ENCODE measurements around the gene GNAT1.

GNAT1 gene

GRCh38 chr3:50226888-50227389 lies 35.5 kb downstream of the GNAT1 start:
- TF ChIP-seq ZFX (IDR thresholded peaks at IDR 0.05; ENCODE audit: borderline replicate concordance) (no peak), CTCF (IDR thresholded peaks at IDR 0.05) (no peak)
- peak overlapping the region; percentile 78 for H3K27ac ChIP-seq

- H3K27ac ChIP-seq, result peak overlapping the region; percentile 78
- no peak for TF ChIP-seq ZFX (IDR thresholded peaks at IDR 0.05; ENCODE audit: borderline replicate concordance)
- TF ChIP-seq CTCF (IDR thresholded peaks at IDR 0.05), result peak; percentile 92
These were observed 36.2 kb downstream of the GNAT1 start for GRCh38 chr3:50227390-50228183.

GRCh38 chr3:50228184-50228763 lies 36.9 kb downstream of the GNAT1 start:
- peak overlapping the region; percentile 78 for H3K27ac ChIP-seq

GRCh38 chr3:50229490-50229889 lies 38.1 kb downstream of the GNAT1 start:
- TF ChIP-seq CTCF (IDR thresholded peaks at IDR 0.05) (no peak), ZFX (IDR thresholded peaks at IDR 0.05; ENCODE audit: borderline replicate concordance) (no peak)
- H3K27ac ChIP-seq, result peak overlapping the region; percentile 46

GRCh38 chr3:50230104-50230793 lies 38.8 kb downstream of the GNAT1 start:
- TF ChIP-seq CTCF (IDR thresholded peaks at IDR 0.05) (no peak), ZFX (IDR thresholded peaks at IDR 0.05; ENCODE audit: borderline replicate concordance) (no peak)

GRCh38 chr3:50230794-50231125 lies 39.4 kb downstream of the GNAT1 start:
- no peak overlapping the region for H3K27ac ChIP-seq
- no peak for TF ChIP-seq ZFX (IDR thresholded peaks at IDR 0.05; ENCODE audit: borderline replicate concordance)
- no peak for TF ChIP-seq CTCF (IDR thresholded peaks at IDR 0.05)

More at GRCh38 chr3:50230104-50230793, 38.8 kb downstream of the GNAT1 start:
- peak overlapping the region; percentile 46 for H3K27ac ChIP-seq

GRCh38 chr3:50231581-50231980 lies 40.2 kb downstream of the GNAT1 start:
- TF ChIP-seq CTCF (IDR thresholded peaks at IDR 0.05) (no peak), ZFX (IDR thresholded peaks at IDR 0.05; ENCODE audit: borderline replicate concordance) (no peak)
- H3K27ac ChIP-seq, result no peak overlapping the region

Measured in 22Rv1 (cell line).